ENCODE results near the gene CXXC5. TPM values are rescaled to one million over a fixed set of nuclear protein-coding genes. Genes with fewer than 3 reads are reported as not detected.

The CXXC5 gene
- total RNA-seq, 2 experiments from 2014 or later = 26.7 to 113 TPM

DNA sequence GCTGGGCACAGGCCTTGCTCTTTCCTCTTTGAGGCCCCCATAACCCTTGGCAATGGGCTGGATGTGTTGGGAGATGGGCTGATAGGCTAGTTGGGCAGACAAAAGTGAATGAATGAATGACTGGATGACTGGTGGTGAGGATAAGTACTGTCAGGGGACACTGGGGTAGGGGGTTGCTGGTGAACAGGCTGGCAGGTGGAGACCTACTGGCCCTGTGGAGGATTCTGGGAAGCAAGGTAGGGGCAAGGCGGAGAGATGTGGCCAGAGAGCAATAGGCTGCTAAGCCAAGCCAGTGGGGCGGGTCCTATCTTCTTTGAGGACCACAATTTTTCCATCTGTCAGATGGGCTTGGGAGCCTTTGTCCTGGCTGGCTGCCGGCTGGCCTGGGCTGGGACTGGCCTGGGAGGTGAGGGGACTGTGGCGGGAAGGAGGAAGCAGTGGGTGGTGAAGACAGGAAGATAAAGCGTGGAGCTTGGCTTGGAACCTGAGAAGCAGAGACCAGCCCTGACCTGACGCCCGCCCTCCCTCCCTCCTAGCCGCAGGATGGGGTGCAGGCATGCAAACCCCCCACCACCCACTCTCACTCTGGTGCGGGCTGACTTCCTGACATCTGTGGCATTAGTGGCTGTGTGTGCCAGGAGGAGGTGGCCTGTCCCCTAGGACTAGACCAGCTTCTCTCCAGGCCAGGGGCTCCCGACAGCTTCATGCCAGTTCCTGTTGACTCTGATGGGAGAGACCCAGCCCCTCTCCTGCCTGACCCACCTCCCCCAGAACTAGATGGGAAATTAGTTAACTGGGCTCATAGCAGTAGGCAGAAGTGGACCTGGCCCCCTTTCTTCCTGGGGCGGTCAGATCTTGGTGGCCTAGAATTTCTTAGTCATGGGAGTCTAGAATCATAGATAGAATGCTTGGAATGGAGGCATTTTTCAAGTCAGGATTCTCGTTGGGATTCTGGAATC, 9.5 kb downstream of the CXXC5 start:
- BruUV-seq (replicated peaks) = no TSS peak
- peaks cover 20% of the 10 kb centered on the region; the same call in 1 of the 2 replicates for H4K20me1 ChIP-seq (ENCODE audit: insufficient read depth, low read length)
- intact Hi-C loops (cut with micrococcal nuclease; ENCODE audit: unreplicated experiment) = no loop called here
- peaks cover 97% of the 10 kb centered on the region for H3K4me1 ChIP-seq (ENCODE audit: insufficient read depth, low read length, poor library complexity, severe bottlenecking)
- peaks cover 95% of the 10 kb centered on the region for H3K79me2 ChIP-seq (ENCODE audit: insufficient read depth, low read depth, low read length)
- H3K4me3 ChIP-seq (ENCODE audit: low read depth, low read length, poor library complexity, severe bottlenecking) = peak overlapping the region; percentile 45
- ChIA-PET CTCF (ENCODE audit: unreplicated experiment) (no interaction called here), POLR2A (interaction anchor here (0.7 to 1.0 kb wide), 4 partner anchors 9 to 94 kb away, joined by 3 to 4 read pairs (median 3); partner anchors contain the start of gene CXXC5)
- H3K9me2 ChIP-seq (ENCODE audit: insufficient read depth, low read length) = no peaks in the 10 kb centered on the region
- peak overlapping the region; percentile 33 for H3K27ac ChIP-seq (ENCODE audit: low read depth, low read length, poor library complexity, severe bottlenecking)
- peaks cover 7% of the 10 kb centered on the region; the same call in 1 of the 2 replicates for H3K36me3 ChIP-seq (ENCODE audit: insufficient read depth, low read length)
- no peak overlapping the region for H2AFZ ChIP-seq (ENCODE audit: low read length)
- TF ChIP-seq EZH2phosphoT487 (IDR thresholded peaks at IDR 0.05; ENCODE audit: borderline replicate concordance, low read depth, low read length) = no peak
- TF ChIP-seq, protein P1, sequence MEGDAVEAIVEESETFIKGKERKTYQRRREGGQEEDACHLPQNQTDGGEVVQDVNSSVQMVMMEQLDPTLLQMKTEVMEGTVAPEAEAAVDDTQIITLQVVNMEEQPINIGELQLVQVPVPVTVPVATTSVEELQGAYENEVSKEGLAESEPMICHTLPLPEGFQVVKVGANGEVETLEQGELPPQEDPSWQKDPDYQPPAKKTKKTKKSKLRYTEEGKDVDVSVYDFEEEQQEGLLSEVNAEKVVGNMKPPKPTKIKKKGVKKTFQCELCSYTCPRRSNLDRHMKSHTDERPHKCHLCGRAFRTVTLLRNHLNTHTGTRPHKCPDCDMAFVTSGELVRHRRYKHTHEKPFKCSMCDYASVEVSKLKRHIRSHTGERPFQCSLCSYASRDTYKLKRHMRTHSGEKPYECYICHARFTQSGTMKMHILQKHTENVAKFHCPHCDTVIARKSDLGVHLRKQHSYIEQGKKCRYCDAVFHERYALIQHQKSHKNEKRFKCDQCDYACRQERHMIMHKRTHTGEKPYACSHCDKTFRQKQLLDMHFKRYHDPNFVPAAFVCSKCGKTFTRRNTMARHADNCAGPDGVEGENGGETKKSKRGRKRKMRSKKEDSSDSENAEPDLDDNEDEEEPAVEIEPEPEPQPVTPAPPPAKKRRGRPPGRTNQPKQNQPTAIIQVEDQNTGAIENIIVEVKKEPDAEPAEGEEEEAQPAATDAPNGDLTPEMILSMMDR (conservative IDR thresholded peaks at IDR 0.05; ENCODE audit: low read length) = no peak
- no peaks in the 10 kb centered on the region for H3K9me3 ChIP-seq (ENCODE audit: low read length)
- no peak for DNase-seq (ENCODE audit: low spot score)
- peak overlapping the region; percentile 77 for H3K4me2 ChIP-seq (ENCODE audit: low read length)

DNA sequence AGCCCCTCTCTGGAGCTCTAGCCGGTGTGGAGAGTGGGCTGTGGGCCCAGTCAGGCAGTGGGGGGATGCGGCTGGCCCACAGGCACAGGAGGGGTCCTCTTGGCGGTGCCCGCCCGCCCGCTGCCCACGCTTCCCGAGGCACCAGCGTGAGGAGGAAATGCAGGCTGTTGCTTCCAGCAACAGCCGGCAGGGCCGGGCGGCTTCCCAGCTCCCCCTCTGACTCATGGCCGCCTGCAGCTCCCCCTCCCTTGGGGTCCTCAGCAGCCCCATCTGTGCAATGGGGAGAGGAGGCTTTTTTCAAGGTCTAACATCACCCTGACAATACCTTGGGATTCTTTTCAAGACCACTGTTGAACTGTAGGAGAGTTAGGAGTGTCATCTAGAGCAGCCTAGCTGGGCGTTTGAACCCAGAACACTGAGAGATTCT, 10.4 kb downstream of the CXXC5 start:
- Histone ChIP-seq H2AFZ (ENCODE audit: low read length) (no peak overlapping the region), H3K27ac (ENCODE audit: low read depth, low read length, poor library complexity, severe bottlenecking) (peak overlapping the region; percentile 20), H3K4me3 (ENCODE audit: low read depth, low read length, poor library complexity, severe bottlenecking) (peak overlapping the region; percentile 45), H3K4me2 (ENCODE audit: low read length) (peak overlapping the region; percentile 77), H3K9me2 (ENCODE audit: insufficient read depth, low read length) (no peaks in the 10 kb centered on the region), H3K79me2 (ENCODE audit: insufficient read depth, low read depth, low read length) (peaks cover 95% of the 10 kb centered on the region), H3K36me3 (ENCODE audit: insufficient read depth, low read length) (peaks cover 7% of the 10 kb centered on the region; the same call in 1 of the 2 replicates), H3K4me1 (ENCODE audit: insufficient read depth, low read length, poor library complexity, severe bottlenecking) (peaks cover 97% of the 10 kb centered on the region), H4K20me1 (ENCODE audit: insufficient read depth, low read length) (peaks cover 14% of the 10 kb centered on the region; the same call in 1 of the 2 replicates), H3K9me3 (ENCODE audit: low read length) (no peaks in the 10 kb centered on the region)
- no TSS peak for BruUV-seq (replicated peaks)
- no peak for DNase-seq (ENCODE audit: low spot score)
- ChIA-PET POLR2A (interaction anchor here (1.0 kb wide), 2 partner anchors 10 to 95 kb away, joined by 3 to 4 read pairs; partner anchors contain the start of gene CXXC5), CTCF (ENCODE audit: unreplicated experiment) (no interaction called here)
- no peak for TF ChIP-seq EZH2phosphoT487 (IDR thresholded peaks at IDR 0.05; ENCODE audit: borderline replicate concordance, low read depth, low read length)
- TF ChIP-seq, protein P1 (conservative IDR thresholded peaks at IDR 0.05; ENCODE audit: low read length) = no peak
- intact Hi-C loops (cut with micrococcal nuclease; ENCODE audit: unreplicated experiment) = no loop called here
